HG02981 (cell line): Measurements from ENCODE around the gene ARHGAP15.

ENCODE experiments used
- ATAC-seq: cut with Tn5 transposase; IDR thresholded peaks from one replicate; pipeline ENCODE4 v1.9.1; 2021; ENCODE audit warnings: mild to moderate bottlenecking, moderate library complexity; ENCODE audit not compliant: unreplicated experiment

ARHGAP15 gene

GRCh38 chr2:143674051-143674450 lies 544.8 kb downstream of the ARHGAP15 start:
- ATAC-seq, result no peak

- ATAC-seq, result no peak
These were observed 545.8 kb downstream of the ARHGAP15 start for GRCh38 chr2:143675021-143675420.

GRCh38 chr2:143679617-143680016 lies 550.4 kb downstream of the ARHGAP15 start:
- ATAC-seq, result no peak

- ATAC-seq, result no peak
These were observed 551.7 kb downstream of the ARHGAP15 start for GRCh38 chr2:143680885-143681405.

GRCh38 chr2:143682436-143683055 lies 553.3 kb downstream of the ARHGAP15 start:
- ATAC-seq, result no peak

- no peak for ATAC-seq
These were observed 554.8 kb downstream of the ARHGAP15 start for GRCh38 chr2:143683977-143684376.

- no peak for ATAC-seq
These were observed 555.5 kb downstream of the ARHGAP15 start for GRCh38 chr2:143684551-143685320.

- no peak for ATAC-seq
These were observed 556.3 kb downstream of the ARHGAP15 start for GRCh38 chr2:143685421-143686078.

- ATAC-seq, result no peak
These were observed 557.5 kb downstream of the ARHGAP15 start for GRCh38 chr2:143686585-143687164.

GRCh38 chr2:143688248-143688647 lies 559.0 kb downstream of the ARHGAP15 start:
- no peak for ATAC-seq

- ATAC-seq, result no peak
These were observed 559.6 kb downstream of the ARHGAP15 start for GRCh38 chr2:143688815-143689214.

GRCh38 chr2:143689541-143689940 lies 560.3 kb downstream of the ARHGAP15 start:
- no peak for ATAC-seq

- no peak for ATAC-seq
These were observed 561.0 kb downstream of the ARHGAP15 start for GRCh38 chr2:143690235-143690634.

GRCh38 chr2:143691121-143691520 lies 561.9 kb downstream of the ARHGAP15 start:
- no peak for ATAC-seq

GRCh38 chr2:143692162-143692561 lies 562.9 kb downstream of the ARHGAP15 start:
- ATAC-seq, result no peak

- ATAC-seq, result no peak
These were observed 563.7 kb downstream of the ARHGAP15 start for GRCh38 chr2:143692967-143693366.

GRCh38 chr2:143694335-143694734 lies 565.1 kb downstream of the ARHGAP15 start:
- ATAC-seq, result no peak

- ATAC-seq, result peak; percentile 72
These were observed 567.4 kb downstream of the ARHGAP15 start for GRCh38 chr2:143696651-143697050.

GRCh38 chr2:143697744-143698143 lies 568.5 kb downstream of the ARHGAP15 start:
- no peak for ATAC-seq

GRCh38 chr2:143698352-143698751 lies 569.1 kb downstream of the ARHGAP15 start:
- no peak for ATAC-seq

- no peak for ATAC-seq
These were observed 569.8 kb downstream of the ARHGAP15 start for GRCh38 chr2:143698888-143699570.
